HFFc6 (cell line): ENCODE measurements around the gene DNTT. TPM values are rescaled to one million over a fixed set of nuclear protein-coding genes. Genes with fewer than 3 reads are reported as not detected.

Source experiments
- DNase-seq: peaks from one replicate; pipeline ENCODE4 v3.0.0-alpha.2; 2018
- H3K27ac Mint-ChIP-seq: 2 replicates; pipeline ENCODE4 v1.8.0; 2020; ENCODE audit warnings: mild to moderate bottlenecking, mixed read lengths
- H3K27me3 Mint-ChIP-seq: 2 replicates; pipeline ENCODE4 v1.8.0; 2021; ENCODE audit warnings: mild to moderate bottlenecking, moderate library complexity, mixed read lengths; ENCODE audit not compliant: insufficient read depth
- H3K36me3 Mint-ChIP-seq: 2 replicates; pipeline ENCODE4 v1.8.0; 2021; ENCODE audit warnings: low read depth, mixed read lengths
- H3K4me1 Mint-ChIP-seq: 2 replicates; pipeline ENCODE4 v1.8.0; 2020; ENCODE audit warnings: low read depth, mixed read lengths
- H3K4me3 Mint-ChIP-seq: 2 replicates; pipeline ENCODE4 v1.8.0; 2020; ENCODE audit warnings: mild to moderate bottlenecking, moderate library complexity, mixed read lengths
- H3K9me3 Mint-ChIP-seq: 2 replicates; pipeline ENCODE4 v1.8.0; 2020; ENCODE audit warnings: mild to moderate bottlenecking, mixed read lengths
- total RNA-seq, 6 experiments: library from RNA; stranded (reverse); fragmentation: NEBNext Ultra II Directional; extraction: Animal tissue kit (Norgen Biotek cat#: 25700); gene quantifications; 2 replicates in 1 of 6; 3 replicates in 5 of 6; pipeline ENCODE4 v1.2.3, GENCODE V29; 2021
- TF ChIP-seq, protein P1 (sequence below): fragments of 200-600 bp; sonication (generic); IDR thresholded peaks from 2 replicates; pipeline ENCODE4 v1.5.0; 2021; ENCODE audit warnings: antibody characterized with exemption, mild to moderate bottlenecking

The DNTT gene
- total RNA-seq, 6 experiments from 2014 or later: not detected

DNA sequence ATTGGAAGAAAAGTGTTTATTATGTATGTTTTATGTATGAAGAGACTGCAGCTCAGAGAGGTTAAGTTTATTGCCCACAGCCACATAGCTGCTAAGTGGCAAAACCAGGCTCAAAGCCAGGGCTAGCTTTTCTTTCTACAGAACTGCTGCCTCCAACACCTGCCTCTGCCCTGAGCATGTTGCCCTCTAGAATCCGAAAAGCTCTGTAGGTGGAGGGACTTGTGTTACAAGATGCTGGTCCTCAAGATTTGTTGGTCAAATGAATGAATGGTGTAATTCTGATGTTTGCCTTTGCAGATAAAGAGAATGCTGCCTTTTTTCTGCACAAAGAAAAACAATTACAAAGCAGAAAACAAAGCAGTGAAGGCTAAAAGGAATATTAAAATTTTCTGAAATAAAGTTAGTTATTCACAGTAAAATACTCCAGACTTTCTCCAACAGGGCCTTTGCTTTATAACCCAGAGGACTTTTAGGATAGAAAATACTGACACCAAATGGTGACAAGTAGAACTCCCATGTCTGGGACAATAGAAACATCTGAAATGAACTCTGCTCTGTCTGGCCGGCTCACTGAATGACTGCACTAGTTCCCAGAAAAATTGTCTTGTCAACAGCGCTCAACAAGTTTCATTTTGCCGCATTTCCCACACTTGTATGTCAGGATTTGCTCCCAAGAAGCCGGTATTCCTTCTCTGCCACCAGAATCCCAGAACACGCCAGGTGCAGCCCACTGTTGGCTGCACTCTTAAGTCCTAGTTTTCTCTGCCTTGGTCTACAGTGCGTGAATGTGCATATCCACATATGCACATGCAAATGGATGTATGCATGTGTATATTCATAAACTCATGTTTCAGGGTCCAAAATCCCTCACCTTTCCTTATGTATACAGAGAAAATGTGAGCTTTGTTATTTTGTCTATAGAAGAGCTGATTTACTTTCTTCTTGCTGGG, 11.0 kb upstream of the DNTT start:
- no peak overlapping the region for H3K4me3 Mint-ChIP-seq
- no peak overlapping the region for H3K27ac Mint-ChIP-seq
- DNase-seq: peak; percentile 64
- H3K36me3 Mint-ChIP-seq: no peaks in the 10 kb centered on the region
- TF ChIP-seq, protein P1, sequence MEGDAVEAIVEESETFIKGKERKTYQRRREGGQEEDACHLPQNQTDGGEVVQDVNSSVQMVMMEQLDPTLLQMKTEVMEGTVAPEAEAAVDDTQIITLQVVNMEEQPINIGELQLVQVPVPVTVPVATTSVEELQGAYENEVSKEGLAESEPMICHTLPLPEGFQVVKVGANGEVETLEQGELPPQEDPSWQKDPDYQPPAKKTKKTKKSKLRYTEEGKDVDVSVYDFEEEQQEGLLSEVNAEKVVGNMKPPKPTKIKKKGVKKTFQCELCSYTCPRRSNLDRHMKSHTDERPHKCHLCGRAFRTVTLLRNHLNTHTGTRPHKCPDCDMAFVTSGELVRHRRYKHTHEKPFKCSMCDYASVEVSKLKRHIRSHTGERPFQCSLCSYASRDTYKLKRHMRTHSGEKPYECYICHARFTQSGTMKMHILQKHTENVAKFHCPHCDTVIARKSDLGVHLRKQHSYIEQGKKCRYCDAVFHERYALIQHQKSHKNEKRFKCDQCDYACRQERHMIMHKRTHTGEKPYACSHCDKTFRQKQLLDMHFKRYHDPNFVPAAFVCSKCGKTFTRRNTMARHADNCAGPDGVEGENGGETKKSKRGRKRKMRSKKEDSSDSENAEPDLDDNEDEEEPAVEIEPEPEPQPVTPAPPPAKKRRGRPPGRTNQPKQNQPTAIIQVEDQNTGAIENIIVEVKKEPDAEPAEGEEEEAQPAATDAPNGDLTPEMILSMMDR: peak; percentile 72
- no peaks in the 10 kb centered on the region for H3K4me1 Mint-ChIP-seq
- peaks cover 4% of the 10 kb centered on the region for H3K27me3 Mint-ChIP-seq
- H3K9me3 Mint-ChIP-seq: no peaks in the 10 kb centered on the region

DNA sequence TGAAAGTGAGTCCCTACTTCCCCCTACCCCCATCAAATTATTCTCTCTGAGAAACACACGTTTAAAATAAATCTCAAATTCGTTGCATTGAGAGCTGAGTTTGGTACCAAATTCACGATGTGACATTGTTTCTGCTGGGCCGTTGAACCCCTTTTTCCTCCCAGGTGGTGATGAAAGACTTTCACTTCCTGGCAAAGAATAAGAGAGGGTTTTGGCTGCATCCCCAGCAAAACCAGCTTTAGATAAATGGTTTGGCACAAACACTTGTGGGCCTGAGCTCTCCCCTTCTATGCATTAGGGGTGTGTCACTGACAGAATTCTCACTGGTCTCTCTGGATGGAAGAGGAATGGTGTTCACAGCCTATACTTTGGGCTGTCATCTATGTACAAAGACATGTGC, 8.8 kb upstream of the DNTT start:
- no peak overlapping the region for H3K27ac Mint-ChIP-seq
- H3K27me3 Mint-ChIP-seq: peaks cover 9% of the 10 kb centered on the region
- TF ChIP-seq, protein P1: no peak
- no peaks in the 10 kb centered on the region for H3K9me3 Mint-ChIP-seq
- DNase-seq: no peak
- no peaks in the 10 kb centered on the region for H3K4me1 Mint-ChIP-seq
- no peak overlapping the region for H3K4me3 Mint-ChIP-seq
- no peaks in the 10 kb centered on the region for H3K36me3 Mint-ChIP-seq

DNA sequence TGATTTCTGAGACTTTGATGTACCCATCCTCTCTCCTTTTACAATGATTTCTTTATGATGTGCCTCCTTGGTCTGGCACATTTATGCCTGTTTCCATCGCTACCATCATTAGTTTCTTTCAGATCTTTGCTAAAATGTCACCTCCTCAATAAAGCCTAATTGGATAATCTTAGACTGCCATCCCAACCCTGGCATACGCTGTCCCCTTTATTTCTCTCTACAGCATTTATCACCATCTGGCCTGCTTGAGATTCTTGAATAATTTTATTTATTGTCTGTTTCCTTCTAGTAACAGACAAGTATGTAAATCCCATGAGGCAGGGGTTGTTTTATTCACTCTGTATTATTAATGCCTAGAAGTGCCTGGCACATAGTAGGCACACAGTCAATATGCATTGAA, 6.7 kb upstream of the DNTT start:
- Mint-ChIP-seq H3K27ac (no peak overlapping the region), H3K4me1 (no peaks in the 10 kb centered on the region), H3K36me3 (no peaks in the 10 kb centered on the region), H3K27me3 (peaks cover 9% of the 10 kb centered on the region), H3K4me3 (no peak overlapping the region), H3K9me3 (no peaks in the 10 kb centered on the region)
- TF ChIP-seq, protein P1: no peak
- no peak for DNase-seq

DNA sequence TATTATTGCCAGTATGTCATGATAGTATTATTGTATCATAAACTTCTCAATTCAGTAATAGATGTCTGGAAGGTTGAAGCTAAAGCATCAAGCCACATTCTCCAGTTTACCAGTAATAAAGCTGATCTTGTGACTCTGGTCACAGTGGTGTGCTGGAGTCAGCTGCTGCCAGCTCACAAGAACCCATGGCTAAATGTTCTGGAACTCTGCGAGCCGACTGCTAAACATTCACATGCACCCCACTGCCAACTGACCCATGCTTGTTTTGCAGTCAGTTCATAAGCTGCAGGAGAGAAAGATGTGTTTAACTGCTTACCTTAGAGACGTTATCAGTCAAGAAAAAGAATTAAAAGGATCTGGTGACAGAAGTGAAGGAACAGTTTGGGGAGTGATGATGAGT, 5.9 kb upstream of the DNTT start:
- H3K9me3 Mint-ChIP-seq: no peaks in the 10 kb centered on the region
- no peaks in the 10 kb centered on the region for H3K4me1 Mint-ChIP-seq
- H3K36me3 Mint-ChIP-seq: no peaks in the 10 kb centered on the region
- H3K27me3 Mint-ChIP-seq: peaks cover 9% of the 10 kb centered on the region
- TF ChIP-seq, protein P1: no peak
- no peak overlapping the region for H3K4me3 Mint-ChIP-seq
- DNase-seq: no peak
- no peak overlapping the region for H3K27ac Mint-ChIP-seq

DNA sequence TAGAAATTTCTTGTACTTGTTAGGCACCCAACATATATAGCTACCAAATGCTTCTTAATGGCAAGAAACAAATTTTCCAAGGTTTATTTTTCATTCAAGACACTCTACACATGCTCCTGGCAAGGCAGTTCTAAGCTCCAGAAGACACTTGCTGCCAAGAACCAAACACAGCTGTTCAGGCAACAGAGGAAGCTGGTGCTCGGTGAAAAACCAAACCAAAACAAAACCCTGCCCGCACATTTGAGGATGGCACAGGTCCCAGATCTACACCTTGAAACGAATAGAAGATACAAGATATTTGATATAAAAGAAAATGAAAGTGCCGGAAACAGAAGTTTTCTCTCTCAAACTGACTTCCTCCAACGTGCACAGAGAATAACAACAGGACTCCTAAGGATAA, 4.9 kb upstream of the DNTT start:
- Mint-ChIP-seq H3K27ac (no peak overlapping the region), H3K9me3 (no peaks in the 10 kb centered on the region), H3K4me3 (no peak overlapping the region), H3K4me1 (no peaks in the 10 kb centered on the region), H3K27me3 (peaks cover 9% of the 10 kb centered on the region), H3K36me3 (no peaks in the 10 kb centered on the region)
- DNase-seq: no peak
- TF ChIP-seq, protein P1: no peak
